ENCODE data around the gene MERTK.
A peak's percentile ranks its signal among the peaks of the same experiment; 100 is the strongest.
"Not testable (repeated sequence)": the region's sequence is repeated elsewhere in the genome, so short reads cannot be mapped to it uniquely, and the experiment has no call there.

Gene MERTK

GRCh38 chr2:111910609-111911277, 12.3 kb downstream of the MERTK start:
- DNase-seq: no peak

DNA sequence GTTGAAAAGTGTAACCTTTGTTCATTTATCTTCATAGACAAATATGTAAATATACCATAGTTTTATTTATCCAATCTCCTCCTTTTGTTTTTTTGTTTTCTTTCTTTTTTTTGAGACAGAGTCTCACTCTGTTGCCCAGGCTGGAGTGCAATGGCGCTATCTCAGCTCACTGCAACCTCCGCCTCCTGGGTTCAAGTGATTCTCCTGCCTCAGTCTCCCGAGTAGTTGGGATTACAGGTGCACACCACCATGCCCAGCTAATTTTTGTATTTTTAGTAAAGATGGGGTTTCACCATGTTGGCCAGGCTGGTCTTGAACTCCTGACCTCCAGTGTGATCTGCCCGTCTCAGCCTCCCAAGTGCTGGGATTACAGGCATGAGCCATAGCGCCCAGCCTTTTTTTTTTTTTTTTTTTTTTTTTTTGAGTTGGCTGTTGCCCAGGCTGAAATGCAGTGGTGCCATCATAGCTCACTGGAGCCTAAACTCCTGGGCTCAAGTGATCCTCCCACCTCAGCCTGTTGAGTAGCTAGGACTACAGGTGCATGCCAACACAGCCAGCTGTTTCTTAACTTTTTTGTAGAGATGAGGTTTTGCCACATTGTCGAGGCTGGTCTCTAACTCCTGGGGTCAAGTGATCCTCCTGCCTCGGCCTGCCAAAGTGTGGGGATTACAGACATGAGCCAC, 13.0 kb downstream of the MERTK start:
- not testable (repeated sequence) for DNase-seq

DNA sequence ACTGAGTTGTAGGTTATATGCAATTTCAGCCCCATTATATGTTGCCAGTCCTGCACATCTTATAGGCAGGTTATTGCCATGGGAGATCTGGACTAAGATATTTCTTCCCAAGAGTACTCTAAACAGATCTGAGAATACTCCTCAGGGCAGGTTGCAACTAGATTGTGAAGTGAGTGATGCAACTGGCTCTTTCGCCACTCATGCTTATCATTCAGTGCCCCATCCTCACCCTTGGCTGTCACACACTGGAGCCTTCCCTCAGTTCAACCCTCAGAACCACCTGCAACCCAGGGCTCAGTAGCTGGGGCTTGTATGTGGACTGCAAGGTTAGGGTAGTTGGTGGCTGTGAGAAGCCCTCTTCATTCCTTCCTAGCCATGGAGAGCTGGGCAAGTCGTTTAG, 14.1 kb downstream of the MERTK start:
- DNase-seq: no peak

- DNase-seq: no peak
Observed at GRCh38 chr2:111917106-111917505, 18.7 kb downstream of the MERTK start.

DNA sequence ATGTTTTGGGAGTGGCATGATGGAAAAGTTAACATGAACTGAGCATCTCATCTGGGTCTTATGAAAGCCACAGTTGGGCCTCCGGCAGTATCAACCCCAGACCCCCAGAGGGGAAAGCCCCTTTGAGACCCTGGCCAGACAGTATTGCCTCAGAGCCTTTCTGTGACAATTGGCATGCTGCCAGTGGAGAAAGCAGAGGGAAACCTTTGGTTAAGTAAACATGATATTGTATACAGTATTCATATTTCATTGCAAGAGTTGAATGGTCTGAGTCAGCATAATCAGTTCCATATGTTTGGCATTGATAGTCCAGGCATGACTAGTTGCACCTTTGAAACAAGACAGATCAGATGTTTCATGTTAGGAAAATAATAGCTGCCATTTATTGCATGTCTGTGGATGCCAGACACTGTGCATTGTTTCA, 20.0 kb downstream of the MERTK start:
- DNase-seq: peak; percentile 96

DNA sequence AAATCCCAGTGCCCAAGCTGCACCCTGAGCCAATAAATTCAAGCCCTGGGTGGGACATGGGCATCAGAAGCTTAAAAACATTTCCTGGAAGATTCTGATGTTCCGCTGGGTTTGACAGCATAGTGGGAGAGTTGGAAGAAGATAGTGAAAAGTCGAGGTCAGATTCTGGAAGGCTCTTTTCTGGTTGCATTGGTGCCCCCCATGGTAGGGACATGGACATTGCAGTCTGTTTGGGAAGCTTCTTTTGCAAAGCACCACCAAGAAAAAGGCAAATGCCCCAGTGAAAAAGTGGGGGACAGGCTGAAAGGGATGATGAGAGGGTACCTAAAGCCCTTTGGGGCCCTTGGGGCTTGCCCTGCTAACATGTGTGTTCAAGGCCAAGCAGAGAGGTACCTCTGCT, 21.0 kb downstream of the MERTK start:
- DNase-seq: no peak

- DNase-seq: no peak
Observed at GRCh38 chr2:111919794-111920608, 21.6 kb downstream of the MERTK start.

DNA sequence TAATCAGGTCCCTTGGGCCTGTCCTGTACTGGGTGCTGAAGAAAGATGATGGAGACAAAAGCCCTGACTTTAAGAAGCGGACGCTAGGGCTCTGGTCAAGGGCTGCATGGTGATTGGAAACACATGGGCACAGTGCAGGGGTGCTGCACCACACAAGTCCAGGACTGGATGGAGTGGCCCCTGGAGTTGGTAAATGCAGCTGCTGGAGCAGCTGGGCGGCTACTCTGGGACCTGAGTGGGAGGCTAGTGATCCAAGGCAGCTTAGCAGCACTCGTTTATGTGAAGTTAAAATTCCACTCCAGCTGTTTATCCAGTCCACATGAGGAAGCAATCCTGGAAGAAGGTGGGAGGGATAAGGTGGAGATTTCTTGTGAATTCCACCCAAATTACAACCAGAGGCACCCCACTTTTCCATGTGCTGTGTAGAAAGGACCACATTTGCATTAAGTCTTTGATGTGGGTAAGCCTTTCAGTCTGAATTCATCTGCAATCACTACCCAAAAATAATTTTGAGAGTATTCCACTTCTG, 24.9 kb downstream of the MERTK start:
- DNase-seq: peak; percentile 15

- DNase-seq: no peak
Observed at GRCh38 chr2:111924617-111925107, 26.3 kb downstream of the MERTK start.

GRCh38 chr2:111927723-111928122, 29.3 kb downstream of the MERTK start:
- no peak for DNase-seq

- DNase-seq: no peak
Observed at GRCh38 chr2:111930409-111930808, 32.0 kb downstream of the MERTK start.

DNA sequence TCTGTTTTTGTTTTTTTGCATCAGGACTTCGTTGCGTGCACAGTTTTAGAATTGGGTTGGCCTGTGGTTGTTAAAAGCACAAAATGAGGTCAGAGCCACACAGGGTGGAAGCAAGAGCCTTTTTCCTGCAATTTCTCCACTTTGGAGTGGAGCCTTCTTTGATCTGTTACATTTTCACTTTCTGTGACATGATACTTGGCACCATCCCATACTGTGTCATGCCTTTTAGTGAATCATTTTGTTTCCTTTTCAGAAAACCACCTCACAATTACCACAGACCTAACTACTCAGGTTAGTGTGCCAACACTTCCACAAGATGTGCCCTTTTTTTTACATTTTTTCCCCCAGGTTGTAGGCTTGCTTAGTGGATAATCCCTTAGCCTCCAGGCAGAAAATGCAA, 32.5 kb downstream of the MERTK start:
- peak; percentile 67 for DNase-seq

DNA sequence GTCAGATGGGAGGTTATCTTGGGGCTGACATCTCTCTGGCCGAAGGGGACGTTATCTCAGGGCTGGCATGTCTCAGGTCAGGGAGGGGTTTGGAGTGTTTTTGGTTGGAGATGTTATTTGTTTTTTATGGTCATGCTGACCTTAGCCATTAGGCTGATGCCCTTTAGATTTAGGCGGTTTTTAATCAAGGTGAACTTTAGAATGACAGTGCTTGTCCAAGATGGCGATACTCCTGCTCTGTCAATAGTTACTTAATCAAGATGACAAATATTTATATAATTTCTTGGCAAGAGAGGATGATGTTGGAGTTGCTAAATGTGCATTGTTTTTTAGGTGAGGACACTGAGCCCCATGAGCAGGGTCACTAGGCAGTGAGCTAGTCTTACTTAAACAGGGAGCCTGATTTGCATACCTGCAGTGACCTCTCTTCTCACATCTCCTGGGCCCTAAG, 34.5 kb downstream of the MERTK start:
- DNase-seq: no peak

DNA sequence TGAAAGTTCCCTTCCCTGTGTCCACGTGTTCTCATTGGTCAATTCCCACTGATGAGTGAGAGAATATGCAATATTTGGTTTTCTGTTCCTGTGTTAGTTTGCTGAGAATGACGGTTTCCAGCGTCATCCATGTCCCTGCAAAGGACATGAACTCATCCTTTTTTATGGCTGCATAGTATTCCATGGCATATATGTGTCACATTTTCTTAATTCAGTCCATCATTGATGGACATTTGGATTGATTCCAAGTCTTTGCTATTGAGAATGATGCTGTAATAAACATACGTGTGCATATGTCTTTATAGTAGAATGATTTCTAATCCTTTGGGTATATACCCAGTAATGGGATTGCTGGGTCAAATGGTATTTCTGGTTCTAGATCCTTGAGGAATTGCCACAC, 35.5 kb downstream of the MERTK start:
- DNase-seq: not testable (repeated sequence)

GRCh38 chr2:111936881-111937280, 38.5 kb downstream of the MERTK start:
- DNase-seq: no peak

- DNase-seq: no peak
Observed at GRCh38 chr2:111938392-111938791, 40.0 kb downstream of the MERTK start.

GRCh38 chr2:111940333-111941196, 42.2 kb downstream of the MERTK start:
- DNase-seq: no peak

DNA sequence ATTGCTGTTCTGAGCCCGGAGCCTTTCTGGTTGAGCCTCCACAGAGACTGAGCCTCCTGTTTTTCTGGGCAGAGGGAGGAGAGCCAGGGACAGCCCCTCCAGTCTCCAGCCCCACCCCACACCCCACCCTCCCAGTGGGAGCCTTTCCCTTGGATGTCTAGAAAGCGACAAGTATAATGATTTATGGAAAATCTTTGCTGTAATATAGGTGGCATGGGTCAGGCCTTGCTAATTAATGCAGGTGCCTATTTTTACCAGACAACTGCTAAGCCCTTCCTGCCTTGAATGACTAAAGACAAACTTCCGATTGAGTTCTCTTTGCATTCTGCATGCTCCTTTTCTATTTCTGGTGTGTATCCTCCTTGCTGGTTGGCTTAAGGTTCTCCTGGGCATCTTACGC, 43.1 kb downstream of the MERTK start:
- no peak for DNase-seq

DNA sequence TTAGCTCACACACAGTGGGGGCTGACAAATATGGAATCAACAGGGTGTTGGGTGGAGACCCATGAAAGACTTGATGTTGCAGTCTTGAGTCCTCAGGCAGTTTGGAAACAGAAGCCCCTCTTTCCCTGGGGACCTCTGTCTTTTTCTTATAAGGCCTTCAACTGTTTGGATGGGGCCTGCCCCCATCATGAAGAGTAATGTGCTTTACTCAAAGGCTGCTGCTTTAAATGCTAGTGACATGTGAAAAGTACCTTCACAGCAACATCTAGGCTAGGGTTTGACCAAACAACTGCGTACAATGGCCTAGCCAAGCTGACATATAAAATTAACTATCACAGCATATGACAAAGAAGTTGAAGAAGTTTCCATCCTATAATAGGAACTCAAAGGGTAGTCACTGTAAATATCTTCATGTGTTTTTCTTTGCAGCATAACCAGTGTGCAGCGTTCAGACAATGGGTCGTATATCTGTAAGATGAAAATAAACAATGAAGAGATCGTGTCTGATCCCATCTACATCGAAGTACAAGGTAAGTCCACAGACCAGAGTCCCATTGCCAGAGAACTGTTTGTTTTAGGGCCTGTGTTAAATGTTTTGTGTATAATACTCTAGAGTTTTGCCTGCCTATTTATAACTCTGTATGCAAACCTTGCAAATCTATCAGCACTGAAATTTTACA, 46.3 kb downstream of the MERTK start:
- no peak for DNase-seq

- DNase-seq: no peak
Observed at GRCh38 chr2:111945444-111946293, 47.3 kb downstream of the MERTK start.
